IMR-90 (cell line): ENCODE results near the gene NFATC3. TPM values are rescaled to one million over a fixed set of nuclear protein-coding genes. Genes with fewer than 3 reads are reported as not detected.

Experiments used
- ATAC-seq: fragments of 200-7000 bp; cut with Tn5 transposase; 2 replicates; pipeline ENCODE4 v1.9.1; 2020; ENCODE audit warnings: low read depth, mild to moderate bottlenecking, moderate library complexity
- BruUV-seq: library from RNA; stranded (reverse); fragments of 400-500 nt; replicated peaks from 2 replicates; lab custom pipeline; 2021; lab: Mats Ljungman, UMichigan
- CTCF ChIA-PET: fragments of 300-600 bp; formaldehyde crosslinking; extraction: SDS; loops from one replicate; lab custom pipeline; 2021; ENCODE audit warnings: antibody characterized with exemption; lab: Yijun Ruan, JAX
- POLR2A ChIA-PET: fragments of 300-600 bp; sonication (Branson Sonifier 250); formaldehyde crosslinking; loops from one replicate; lab custom pipeline; 2022; ENCODE audit warnings: antibody characterized with exemption; ENCODE audit not compliant: unreplicated experiment; lab: Charles Lee
- DNase-seq: peaks from one replicate; pipeline ENCODE4 v3.0.0; 2013
- H2AFZ ChIP-seq: replicated peaks from 2 replicates; pipeline ENCODE3; 2013; ENCODE audit warnings: low read length, mild to moderate bottlenecking; ENCODE audit not compliant: poor library complexity
- H2AK5ac ChIP-seq: 2 replicates; pipeline ENCODE4 v1.6.1; 2013; ENCODE audit warnings: low read depth, low read length, inconsistent platforms
- H2AK9ac ChIP-seq: replicated peaks from 2 replicates; pipeline ENCODE3; 2013; ENCODE audit warnings: mild to moderate bottlenecking, low read depth, low read length, moderate library complexity; ENCODE audit not compliant: poor library complexity
- H2BK120ac ChIP-seq: 2 replicates; pipeline ENCODE4 v1.6.1; 2013; ENCODE audit warnings: low read depth, low read length, inconsistent platforms
- H2BK15ac ChIP-seq: 3 replicates; pipeline ENCODE4 v1.6.1; 2013; ENCODE audit warnings: low read depth, low read length, inconsistent platforms
- H2BK20ac ChIP-seq: 2 replicates; pipeline ENCODE4 v1.6.1; 2013; ENCODE audit warnings: low read depth, mild to moderate bottlenecking, inconsistent platforms, low read length, moderate library complexity
- H2BK5ac ChIP-seq: 2 replicates; pipeline ENCODE4 v1.6.1; 2013; ENCODE audit warnings: mild to moderate bottlenecking, low read depth, low read length, inconsistent platforms; ENCODE audit not compliant: poor library complexity, severe bottlenecking
- H3K14ac ChIP-seq: replicated peaks from 2 replicates; pipeline ENCODE4 v1.6.1; 2013; ENCODE audit warnings: low read depth, low read length, inconsistent platforms
- H3K18ac ChIP-seq: 2 replicates; pipeline ENCODE4 v1.6.1; 2013; ENCODE audit warnings: low read depth, low read length, control low read depth
- H3K23ac ChIP-seq: 2 replicates; pipeline ENCODE4 v1.6.1; 2013; ENCODE audit warnings: low read depth, low read length, inconsistent platforms
- H3K27ac ChIP-seq: 2 replicates; pipeline ENCODE4 v1.5.1; 2013; ENCODE audit warnings: mild to moderate bottlenecking, control low read depth, low read length; ENCODE audit not compliant: insufficient read depth
- H3K27me3 ChIP-seq: 2 replicates; pipeline ENCODE4 v1.6.1; 2013; ENCODE audit warnings: low read length; ENCODE audit not compliant: control insufficient read depth, insufficient read depth
- H3K36me3 ChIP-seq: 2 replicates; pipeline ENCODE4 v1.6.1; 2013; ENCODE audit warnings: low read length, mixed read lengths; ENCODE audit not compliant: control insufficient read depth, insufficient read depth
- H3K4ac ChIP-seq: 2 replicates; pipeline ENCODE4 v1.6.1; 2013; ENCODE audit warnings: low read depth, low read length, inconsistent platforms
- H3K4me1 ChIP-seq: 2 replicates; pipeline ENCODE4 v1.6.1; 2013; ENCODE audit warnings: low read length, mixed read lengths; ENCODE audit not compliant: control insufficient read depth, insufficient read depth
- H3K4me2 ChIP-seq: 2 replicates; pipeline ENCODE4 v1.6.1; 2013; ENCODE audit warnings: low read depth, mild to moderate bottlenecking, control low read depth, low read length, moderate library complexity
- H3K4me3 ChIP-seq: 2 replicates; pipeline ENCODE4 v1.5.1; 2013; ENCODE audit warnings: low read depth, mild to moderate bottlenecking, control low read depth, low read length, moderate library complexity; ENCODE audit not compliant: insufficient read depth
- H3K56ac ChIP-seq: 2 replicates; pipeline ENCODE4 v1.6.1; 2013; ENCODE audit warnings: low read length, inconsistent platforms; ENCODE audit not compliant: insufficient read depth; ENCODE audit errors: extremely low read depth
- H3K79me1 ChIP-seq, 2 experiments: 2 replicates each; pipeline ENCODE4 v1.6.1; 2013; ENCODE audit warnings: low read length in 2 of 2, inconsistent platforms in 1 of 2, low read depth in 1 of 2
- H3K9ac ChIP-seq: 2 replicates; pipeline ENCODE4 v1.6.1; 2013; ENCODE audit warnings: low read depth, low read length, control low read depth
- H3K9me1 ChIP-seq: 2 replicates; pipeline ENCODE4 v1.6.1; 2013; ENCODE audit warnings: low read length, inconsistent platforms; ENCODE audit not compliant: insufficient read depth
- H3K9me3 ChIP-seq: 2 replicates; pipeline ENCODE4 v1.6.1; 2013; ENCODE audit warnings: low read length; ENCODE audit not compliant: control insufficient read depth, insufficient read depth
- H4K20me1 ChIP-seq: 2 replicates; pipeline ENCODE4 v1.6.1; 2013; ENCODE audit warnings: low read length, inconsistent platforms; ENCODE audit not compliant: insufficient read depth
- H4K5ac ChIP-seq: 2 replicates; pipeline ENCODE4 v1.6.1; 2013; ENCODE audit warnings: mild to moderate bottlenecking, low read depth, low read length, control low read depth
- H4K8ac ChIP-seq, 2 experiments: 2 replicates each; pipeline ENCODE4 v1.6.1; 2013; ENCODE audit warnings: low read depth in 2 of 2, low read length in 2 of 2, control low read depth in 1 of 2, inconsistent platforms in 1 of 2
- H4K91ac ChIP-seq: 2 replicates; pipeline ENCODE4 v1.6.1; 2013; ENCODE audit warnings: low read depth, low read length, inconsistent platforms; ENCODE audit not compliant: insufficient read depth
- FOS ChIP-seq: fragments of 150-350 bp; IDR thresholded peaks from 2 replicates; pipeline ENCODE4 v1.6.1; 2016; ENCODE audit warnings: low read depth, low read length
- MAFK ChIP-seq: IDR thresholded peaks from 2 replicates; pipeline ENCODE4 v1.6.1; 2012; ENCODE audit warnings: low read depth, low read length, improper control_type of control experiment
- POLR2A ChIP-seq: IDR thresholded peaks from 2 replicates; pipeline ENCODE4 v1.6.1; 2012; ENCODE audit warnings: mild to moderate bottlenecking, low read depth, low read length
- RCOR1 ChIP-seq: IDR thresholded peaks from 2 replicates; pipeline ENCODE4 v1.6.1; 2012; ENCODE audit warnings: mild to moderate bottlenecking, low read length, improper control_type of control experiment; ENCODE audit not compliant: insufficient replicate concordance
- WGBS, 2 experiments: methylation state at CpG; one replicate each; pipeline versions ENCODE4 v1.1.5 to v1.1.7; 2013; ENCODE audit warnings: missing lambda C conversion rate in 2 of 2; ENCODE audit not compliant: insufficient read length in 1 of 2; ENCODE audit errors: extremely low coverage in 2 of 2; 5-methylcytosine and 5-hydroxymethylcytosine counted together
- dilution Hi-C: fragments of 300-500 bp; cut with HindIII; formaldehyde crosslinking; loops from one replicate; pipeline ENCODE4 v1.14.3; 2018; ENCODE audit warnings: low sequenced_read_pairs; ENCODE audit not compliant: unreplicated experiment
- in situ Hi-C: fragments of 300-500 bp; cut with MboI; formaldehyde crosslinking; loops from 3 replicates; pipeline ENCODE4 v1.14.3; 2019; ENCODE audit warnings: low sequenced_read_pairs, inconsistent platforms, mixed read lengths
- intact Hi-C: fragments of 100-400 bp; cut with micrococcal nuclease; formaldehyde crosslinking; loops from 2 replicates; pipeline ENCODE4 v1.10.0; 2022
- polyA plus RNA-seq, 3 experiments: library from polyadenylated mRNA; depleted of rRNA; stranded (reverse); fragments of >200 nt; gene quantifications; 2 replicates each; pipeline ENCODE4 v1.2.3, GENCODE V29; 2012; ENCODE audit warnings: low replicate concordance in 1 of 3
- total RNA-seq: library from RNA; depleted of rRNA; stranded (reverse); fragments of >200 nt; gene quantifications from 2 replicates; pipeline ENCODE4 v1.2.3, GENCODE V29; 2012

The NFATC3 gene
- total and polyA plus RNA-seq, 2 of the 4 experiments (the other 2 are of a cell fraction) = 6.3 to 21.5 TPM

DNA sequence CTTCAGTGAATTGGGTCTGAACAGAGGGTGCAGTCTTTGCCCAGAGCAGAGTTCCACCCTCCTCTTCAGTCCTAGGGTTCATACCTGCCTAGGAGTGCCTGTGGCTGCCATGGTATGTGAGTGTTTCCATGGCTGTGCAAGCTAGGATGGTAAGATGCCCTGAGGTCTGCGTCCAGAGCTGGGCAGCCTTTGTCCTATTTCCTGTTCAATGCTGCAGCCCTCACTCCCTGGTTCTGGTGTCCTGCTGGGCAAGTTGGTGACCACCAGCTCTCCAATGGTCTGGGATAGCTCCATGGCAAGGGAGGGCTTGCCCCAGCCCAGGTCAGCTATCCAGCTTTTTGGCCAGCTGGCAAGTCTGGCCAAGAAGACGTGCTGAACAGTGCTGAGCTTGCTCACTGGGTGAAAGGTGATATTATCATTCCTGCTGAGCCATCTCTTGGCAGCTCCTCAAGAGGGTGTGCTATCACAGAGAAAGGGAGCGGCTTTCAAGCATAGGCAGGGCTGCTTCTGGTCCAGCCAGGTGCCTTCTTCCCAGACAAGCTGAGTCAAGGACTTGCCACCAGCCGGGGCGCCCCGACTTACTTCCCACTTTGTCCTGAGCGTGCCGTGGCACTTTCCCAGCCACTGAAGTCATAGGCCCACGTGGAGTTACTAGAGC lies 13.0 kb upstream of the NFATC3 start:
- ATAC-seq (peak; percentile 85), DNase-seq (peak; percentile 78)
- H2AK9ac ChIP-seq = peak overlapping the region; percentile 62
- H4K8ac ChIP-seq = no peak overlapping the region
- ChIA-PET CTCF (no interaction called here), POLR2A (no interaction called here)
- H3K18ac ChIP-seq = no peak overlapping the region; the same call in 1 of the 2 replicates
- H3K9ac ChIP-seq = no peak overlapping the region
- in situ Hi-C loops (no loop called here), intact Hi-C loops (no loop called here), dilution Hi-C loops (no loop called here)
- no peaks in the 10 kb centered on the region for H4K20me1 ChIP-seq
- 0 out of 2 replicates have a peak overlapping the region, but pooled peaks have one; percentile 9 for H3K14ac ChIP-seq
- TF ChIP-seq FOS (no peak), POLR2A (no peak), RCOR1 (no peak), MAFK (peak; percentile 59)
- H4K5ac ChIP-seq = no peak overlapping the region
- H3K27ac ChIP-seq = no peak overlapping the region
- no peak overlapping the region for H2AK5ac ChIP-seq
- 0 out of 4 replicates have a peak, but pooled peaks cover 0 to 3% of the 10 kb centered on the region in 2 experiments for H3K79me1 ChIP-seq
- no peak overlapping the region for H3K23ac ChIP-seq
- no peak overlapping the region for H2BK15ac ChIP-seq
- H4K91ac ChIP-seq = no peak overlapping the region
- H3K56ac ChIP-seq = no peak overlapping the region
- peaks cover 6% of the 10 kb centered on the region for H3K4me1 ChIP-seq
- H3K4ac ChIP-seq = no peak overlapping the region
- no peaks in the 10 kb centered on the region for H3K27me3 ChIP-seq
- H2BK120ac ChIP-seq = peak overlapping the region; percentile 26; the same call in 1 of the 2 replicates
- no peak overlapping the region for H2BK20ac ChIP-seq
- 100% methylated on average over 1 of the region's 9 CpGs; no CpG with 5 or more reads in 1 of the 2 experiments for WGBS, 2 experiments
- no peaks in the 10 kb centered on the region for H3K9me3 ChIP-seq
- no peak overlapping the region for H2BK5ac ChIP-seq
- no TSS peak for BruUV-seq
- H3K4me3 ChIP-seq = no peak overlapping the region
- no peak overlapping the region for H3K4me2 ChIP-seq
- H3K36me3 ChIP-seq = peaks cover 47% of the 10 kb centered on the region
- peak overlapping the region; percentile 34 for H2AFZ ChIP-seq
- peaks cover 12% of the 10 kb centered on the region for H3K9me1 ChIP-seq
